ENCODE measurements around the gene NDST4.
"Not testable (repeated sequence)": the region's sequence is repeated elsewhere in the genome, so short reads cannot be mapped to it uniquely, and the experiment has no call there.

The NDST4 gene

GRCh38 chr4:115053313-115053712 lies 60.1 kb downstream of the NDST4 start:
- no peak for DNase-seq

- DNase-seq = no peak
These were observed 70.9 kb downstream of the NDST4 start for GRCh38 chr4:115042496-115042895.

- DNase-seq = no peak
These were observed 83.1 kb downstream of the NDST4 start for GRCh38 chr4:115030281-115030680.

GRCh38 chr4:115028682-115029410 lies 84.6 kb downstream of the NDST4 start:
- no peak for DNase-seq

GRCh38 chr4:114999880-115000279 lies 113.5 kb downstream of the NDST4 start:
- no peak for DNase-seq

GRCh38 chr4:114998316-114998715 lies 115.1 kb downstream of the NDST4 start:
- DNase-seq = no peak

GRCh38 chr4:114997576-114998247 lies 115.7 kb downstream of the NDST4 start:
- DNase-seq = no peak

- no peak for DNase-seq
These were observed 127.3 kb downstream of the NDST4 start for GRCh38 chr4:114986133-114986532.

GRCh38 chr4:114980932-114981708 lies 132.3 kb downstream of the NDST4 start:
- DNase-seq = no peak

- not testable (repeated sequence) for DNase-seq
These were observed 133.0 kb downstream of the NDST4 start for GRCh38 chr4:114980399-114980798.

- no peak for DNase-seq
These were observed 136.5 kb downstream of the NDST4 start for GRCh38 chr4:114976901-114977300.

GRCh38 chr4:114964026-114964425 lies 149.4 kb downstream of the NDST4 start:
- DNase-seq = no peak

GRCh38 chr4:114945616-114946015 lies 167.8 kb downstream of the NDST4 start:
- DNase-seq = no peak

- DNase-seq = no peak
These were observed 171.9 kb downstream of the NDST4 start for GRCh38 chr4:114941503-114941902.

GRCh38 chr4:114927881-114928280 lies 185.5 kb downstream of the NDST4 start:
- no peak for DNase-seq

GRCh38 chr4:114926583-114926982 lies 186.8 kb downstream of the NDST4 start:
- no peak for DNase-seq

- DNase-seq = no peak
These were observed 189.1 kb downstream of the NDST4 start for GRCh38 chr4:114924311-114924710.

GRCh38 chr4:114922592-114922933 lies 190.9 kb downstream of the NDST4 start:
- DNase-seq = no peak

- DNase-seq = peak; percentile 74
These were observed 191.4 kb downstream of the NDST4 start for GRCh38 chr4:114921790-114922591.

GRCh38 chr4:114921191-114921590 lies 192.2 kb downstream of the NDST4 start:
- DNase-seq = no peak

GRCh38 chr4:114911111-114911510 lies 202.3 kb downstream of the NDST4 start:
- DNase-seq = peak; percentile 8

GRCh38 chr4:114907568-114907967 lies 205.9 kb downstream of the NDST4 start:
- DNase-seq = no peak

- no peak for DNase-seq
These were observed 208.4 kb downstream of the NDST4 start for GRCh38 chr4:114905017-114905416.
